ENCODE results near the gene KCTD13. TPM values are rescaled to one million over a fixed set of nuclear protein-coding genes. Genes with fewer than 3 reads are reported as not detected.

The KCTD13 gene
- total and polyA plus RNA-seq, 4 donors = 2.7 to 13.1 (median 3.7) TPM

GRCh38 chr16:29863669-29863984 is 62.4 kb downstream of the KCTD13 start:
- Histone ChIP-seq H3K4me1 (ENCODE audit: control insufficient read depth in 4 of 4, insufficient read depth in 4 of 4, low read length in 3 of 4) (peaks cover 7 to 30% (median 20%) of the 10 kb centered on the region in 4 donors), H3K4me3 (ENCODE audit: low read depth in 1 of 3, low read length in 3 of 3) (no peak overlapping the region), H3K9me3 (ENCODE audit: control insufficient read depth in 4 of 4, low read length in 3 of 4) (no peaks in the 10 kb centered on the region), H3K36me3 (ENCODE audit: control insufficient read depth in 4 of 4, insufficient read depth in 3 of 4, low read depth in 1 of 4, low read length in 3 of 4) (peaks cover 0 to 17% (median 7%) of the 10 kb centered on the region in 4 donors), H3K27ac (ENCODE audit: low read depth in 1 of 2, low read length in 2 of 2) (peak overlapping the region in 1 of 2 donors; percentile 88), H3K27me3 (ENCODE audit: control insufficient read depth in 4 of 4, insufficient read depth in 4 of 4, low read length in 3 of 4) (no peaks in the 10 kb centered on the region), H3K9ac (ENCODE audit: low read depth in 1 of 2, low read length in 2 of 2) (no peak overlapping the region)
- no peak for DNase-seq (ENCODE audit: low spot score)
- TF ChIP-seq CTCF (IDR thresholded peaks at IDR 0.05; ENCODE audit: low read depth, low read length, missing input control) (no peak), ATF3 (IDR thresholded peaks at IDR 0.05) (no peak), YY1 (IDR thresholded peaks at IDR 0.05) (no peak), JUND (IDR thresholded peaks at IDR 0.05) (peak in 1 of 2 donors; percentile 8), SP1 (IDR thresholded peaks at IDR 0.05) (no peak)
- 33% methylated on average over 16 of the region's 16 CpGs for WGBS

- Histone ChIP-seq H3K4me1 (ENCODE audit: control insufficient read depth in 4 of 4, insufficient read depth in 4 of 4, low read length in 3 of 4) (peaks cover 7 to 36% (median 22%) of the 10 kb centered on the region in 4 donors), H3K4me3 (ENCODE audit: low read depth in 1 of 3, low read length in 3 of 3) (peak within 1 kb of the TSS; percentile 87 to 98 (median 93)), H3K27ac (ENCODE audit: low read depth in 1 of 2, low read length in 2 of 2) (peak within 1 kb of the TSS; percentile 88 to 95), H3K9me3 (ENCODE audit: control insufficient read depth in 4 of 4, low read length in 3 of 4) (no peaks in the 10 kb centered on the region), H3K9ac (ENCODE audit: low read depth in 1 of 2, low read length in 2 of 2) (peak within 1 kb of the TSS; percentile 56 to 97), H3K36me3 (ENCODE audit: control insufficient read depth in 4 of 4, insufficient read depth in 3 of 4, low read depth in 1 of 4, low read length in 3 of 4) (peaks cover 0 to 19% (median 8%) of the 10 kb centered on the region in 4 donors), H3K27me3 (ENCODE audit: control insufficient read depth in 4 of 4, insufficient read depth in 4 of 4, low read length in 3 of 4) (no peaks in the 10 kb centered on the region)
- DNase-seq (ENCODE audit: low spot score) = peak; percentile 88
- WGBS = under 1% methylated on average over 56 of the region's 57 CpGs
- TF ChIP-seq ATF3 (IDR thresholded peaks at IDR 0.05) = no peak
- peak; percentile 44 to 73 for TF ChIP-seq HNF4A (conservative IDR thresholded peaks at IDR 0.05)
- TF ChIP-seq REST (IDR thresholded peaks at IDR 0.05) = peak; percentile 78
- peak; percentile 68 to 85 for TF ChIP-seq RXRA (IDR thresholded peaks at IDR 0.05)
- TF ChIP-seq TAF1 (conservative IDR thresholded peaks at IDR 0.05) = peak; percentile 92
- peak; percentile 97 for TF ChIP-seq MAX (IDR thresholded peaks at IDR 0.05)
- peak; percentile 93 for TF ChIP-seq ZBTB33 (IDR thresholded peaks at IDR 0.05)
- TF ChIP-seq FOXA1 (IDR thresholded peaks at IDR 0.05) = peak; percentile 11
- no peak for TF ChIP-seq HNF4G (IDR thresholded peaks at IDR 0.05)
- peak; percentile 69 for TF ChIP-seq NR2F2 (IDR thresholded peaks at IDR 0.05)
- peak; percentile 88 for TF ChIP-seq YY1 (IDR thresholded peaks at IDR 0.05)
- peak; percentile 90 for TF ChIP-seq SP1 (IDR thresholded peaks at IDR 0.05)
- peak; percentile 45 to 77 for TF ChIP-seq EGR1 (IDR thresholded peaks at IDR 0.05; ENCODE audit: low read depth in 2 of 2)
- peak in 1 of 2 donors; percentile 85 for TF ChIP-seq JUND (IDR thresholded peaks at IDR 0.05)
- peak; percentile 38 for TF ChIP-seq CTCF (IDR thresholded peaks at IDR 0.05; ENCODE audit: low read depth, low read length, missing input control)
- TF ChIP-seq RAD21 (IDR thresholded peaks at IDR 0.05) = peak; percentile 57 to 68
- TF ChIP-seq GABPA (IDR thresholded peaks at IDR 0.05 in 1 of 2, conservative IDR thresholded peaks at IDR 0.05 in 1 of 2) = peak in 1 of 2 donors; percentile 79
- no peak for TF ChIP-seq FOXA2 (IDR thresholded peaks at IDR 0.05)
Measured at GRCh38 chr16:29862884-29863668, 63.0 kb downstream of the KCTD13 start, which contains the start of gene CDIPT. Gene CDIPT, minus strand, starts transcription at chr16:29863226. Its CDS starts 369 bp downstream, at chr16:29862857.
